Kidney (tissue), 14 donors: Measurements from ENCODE around the gene ADAMTS17. TPM values are rescaled to one million over a fixed set of nuclear protein-coding genes. Genes with fewer than 3 reads are reported as not detected.

Experiments
- DNase-seq, 5 donors: peaks; one replicate each; pipeline ENCODE4 v3.0.0-alpha.2; 2013 to 2020
- FAIRE-seq: peaks from 2 replicates; lab custom pipeline; 2012; peaks lifted over from hg19 to GRCh38; lab: Jason Lieb, UNC
- H3K27ac ChIP-seq, 2 donors: one replicate each; pipeline ENCODE4 v1.7.0; 2013; ENCODE audit warnings: low read depth in 2 of 2, low read length in 2 of 2, inconsistent platforms in 1 of 2
- H3K27me3 ChIP-seq: one replicate; pipeline ENCODE4 v1.7.1; 2013; ENCODE audit warnings: low read length, inconsistent platforms; ENCODE audit not compliant: control insufficient read depth, insufficient read depth
- H3K36me3 ChIP-seq, 3 donors: one replicate each; pipeline versions ENCODE4 v1.7.0 to v1.7.1; 2013; ENCODE audit warnings: low read length in 3 of 3, control low read depth in 1 of 3, inconsistent platforms in 1 of 3; ENCODE audit not compliant: insufficient read depth in 3 of 3, control insufficient read depth in 2 of 3
- H3K4me1 ChIP-seq, 3 donors: one replicate each; pipeline versions ENCODE4 v1.7.0 to v1.7.1; 2013; ENCODE audit warnings: low read length in 3 of 3, inconsistent platforms in 1 of 3, low read depth in 1 of 3; ENCODE audit not compliant: control insufficient read depth in 2 of 3, insufficient read depth in 2 of 3
- H3K4me3 ChIP-seq, 3 donors: one replicate each; pipeline versions ENCODE4 v1.7.0 to v1.8.1; 2013; ENCODE audit warnings: low read length in 3 of 3, control low read depth in 1 of 3, inconsistent platforms in 1 of 3
- H3K9ac ChIP-seq, 3 donors: one replicate each; pipeline versions ENCODE4 v1.7.0 to v1.7.1; 2013; ENCODE audit warnings: low read length in 3 of 3, control low read depth in 1 of 3, inconsistent platforms in 1 of 3
- H3K9me3 ChIP-seq, 3 donors: one replicate each; pipeline versions ENCODE4 v1.7.0 to v1.7.1; 2013; ENCODE audit warnings: low read length in 3 of 3, control low read depth in 1 of 3, inconsistent platforms in 1 of 3; ENCODE audit not compliant: control insufficient read depth in 2 of 3, insufficient read depth in 1 of 3
- intact Hi-C: fragments of 100-400 bp; cut with DNase I; formaldehyde crosslinking; loops from one replicate; pipeline ENCODE4 v1.11.1; 2022
- polyA plus RNA-seq: library from polyadenylated mRNA; stranded (reverse); fragments of 350-450 nt; fragmentation: Illumina TruSeq; extraction: RNeasy Lipid Tissue Mini Kit (QIAGEN cat#74804); gene quantifications from one replicate; pipeline ENCODE4 v1.2.3, GENCODE V29; 2014; ENCODE audit warnings: low read depth, low replicate concordance; ENCODE audit not compliant: insufficient read depth
- total RNA-seq: library from RNA; stranded (reverse); fragmentation: NEBNext Ultra II Directional; extraction: Animal tissue kit (Norgen Biotek cat#: 25700); gene quantifications from one replicate; pipeline ENCODE4 v1.2.1, GENCODE V29; 2021
- TF ChIP-seq, protein P1 (sequence below): IDR thresholded peaks from 3 replicates; pipeline ENCODE4 v1.5.1; 2012; ENCODE audit warnings: mild to moderate bottlenecking, moderate library complexity, borderline replicate concordance; ENCODE audit not compliant: insufficient read depth; ENCODE audit errors: extremely low read depth
- donor health status: control.
- donor health status: control.
- donor health status: control.
- donor health status: control.
- donor health status: control.
- donor health status: DM: yes; HTN: yes; CAD: no.
- donor health status: Normal renal cell carcinoma (clear cell type).

ADAMTS17 gene
- total and polyA plus RNA-seq, 2 donors from 2014 or later: 1.7 to 2.2 TPM

DNA sequence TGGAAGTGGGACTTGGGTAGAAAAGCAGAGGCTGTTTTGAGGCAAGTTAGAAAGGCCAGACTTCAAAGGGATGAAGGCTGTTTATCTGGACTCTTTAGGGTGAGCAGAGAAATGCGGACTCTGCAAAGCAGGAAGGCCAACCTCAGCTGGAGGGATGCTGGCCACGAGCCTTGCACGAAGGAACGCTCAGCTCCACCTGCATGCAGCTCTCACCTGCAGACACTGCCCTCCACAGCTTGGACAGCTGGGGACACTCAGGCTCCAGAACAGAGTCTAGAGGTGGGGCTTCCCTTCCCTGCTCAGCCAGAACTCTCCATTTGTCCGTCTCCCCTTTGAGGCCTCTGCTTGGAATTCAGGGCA lies 229.7 kb downstream of the ADAMTS17 start:
- Histone ChIP-seq H3K9me3 (no peaks in the 10 kb centered on the region), H3K27ac (peak overlapping the region in 1 of 2 donors; percentile 71), H3K9ac (no peak overlapping the region), H3K36me3 (no peaks in the 10 kb centered on the region), H3K4me1 (peaks cover 0 to 19% (median 5%) of the 10 kb centered on the region in 3 donors), H3K27me3 (no peaks in the 10 kb centered on the region), H3K4me3 (no peak overlapping the region)
- DNase-seq (no peak), FAIRE-seq (no peak)
- TF ChIP-seq, protein P1, sequence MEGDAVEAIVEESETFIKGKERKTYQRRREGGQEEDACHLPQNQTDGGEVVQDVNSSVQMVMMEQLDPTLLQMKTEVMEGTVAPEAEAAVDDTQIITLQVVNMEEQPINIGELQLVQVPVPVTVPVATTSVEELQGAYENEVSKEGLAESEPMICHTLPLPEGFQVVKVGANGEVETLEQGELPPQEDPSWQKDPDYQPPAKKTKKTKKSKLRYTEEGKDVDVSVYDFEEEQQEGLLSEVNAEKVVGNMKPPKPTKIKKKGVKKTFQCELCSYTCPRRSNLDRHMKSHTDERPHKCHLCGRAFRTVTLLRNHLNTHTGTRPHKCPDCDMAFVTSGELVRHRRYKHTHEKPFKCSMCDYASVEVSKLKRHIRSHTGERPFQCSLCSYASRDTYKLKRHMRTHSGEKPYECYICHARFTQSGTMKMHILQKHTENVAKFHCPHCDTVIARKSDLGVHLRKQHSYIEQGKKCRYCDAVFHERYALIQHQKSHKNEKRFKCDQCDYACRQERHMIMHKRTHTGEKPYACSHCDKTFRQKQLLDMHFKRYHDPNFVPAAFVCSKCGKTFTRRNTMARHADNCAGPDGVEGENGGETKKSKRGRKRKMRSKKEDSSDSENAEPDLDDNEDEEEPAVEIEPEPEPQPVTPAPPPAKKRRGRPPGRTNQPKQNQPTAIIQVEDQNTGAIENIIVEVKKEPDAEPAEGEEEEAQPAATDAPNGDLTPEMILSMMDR: no peak
- intact Hi-C loops: no loop called here

DNA sequence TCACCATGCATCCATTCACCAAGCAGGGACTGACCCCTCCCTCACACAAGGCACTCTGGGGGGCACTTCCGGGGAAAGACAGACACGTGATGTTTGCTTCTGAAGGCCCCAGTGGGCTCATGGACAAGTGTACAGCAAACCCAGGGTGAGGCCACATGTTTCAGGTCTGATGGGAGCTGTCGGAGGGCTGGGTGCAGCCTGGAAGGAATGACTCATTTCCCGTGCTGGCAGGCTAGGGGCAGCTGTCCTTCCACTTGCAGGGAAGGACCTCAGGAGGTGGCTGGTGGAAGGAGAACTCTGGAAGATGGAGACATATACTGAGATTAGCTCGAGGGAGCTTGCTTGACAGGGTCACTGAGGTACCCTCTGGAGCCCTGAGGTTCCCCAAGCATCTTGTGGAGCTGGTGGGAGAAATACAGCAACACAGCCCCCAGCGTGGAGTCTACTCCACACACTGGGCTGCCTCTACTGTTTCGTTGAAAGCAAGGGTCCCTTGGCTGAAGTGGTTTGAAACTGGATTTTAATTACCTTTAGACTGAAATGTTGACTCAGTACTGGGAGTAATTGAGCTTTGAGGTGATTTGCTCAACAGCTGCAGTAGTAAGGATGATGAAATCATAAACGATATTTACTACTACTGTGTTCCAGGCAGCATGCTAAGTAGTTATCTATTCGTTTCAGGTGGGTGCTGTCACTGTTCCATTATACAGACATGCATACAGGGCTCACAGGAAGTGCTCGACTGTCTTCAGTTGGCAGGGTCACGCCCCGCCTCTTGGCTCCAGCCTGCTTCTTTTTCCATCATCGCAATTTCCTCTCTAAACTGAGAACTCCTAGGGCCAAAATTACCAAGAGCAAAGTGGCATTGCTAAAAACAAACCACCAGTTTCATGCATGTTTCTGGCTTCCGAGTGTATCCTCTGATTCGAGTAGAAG lies 230.4 kb downstream of the ADAMTS17 start:
- TF ChIP-seq, protein P1: no peak
- Histone ChIP-seq H3K9ac (no peak overlapping the region), H3K27me3 (no peaks in the 10 kb centered on the region), H3K4me1 (peaks cover 0 to 19% (median 5%) of the 10 kb centered on the region in 3 donors), H3K4me3 (no peak overlapping the region), H3K27ac (peak overlapping the region; percentile 33 to 71), H3K9me3 (no peaks in the 10 kb centered on the region), H3K36me3 (no peaks in the 10 kb centered on the region)
- DNase-seq (no peak), FAIRE-seq (no peak)
- intact Hi-C loops: no loop called here

DNA sequence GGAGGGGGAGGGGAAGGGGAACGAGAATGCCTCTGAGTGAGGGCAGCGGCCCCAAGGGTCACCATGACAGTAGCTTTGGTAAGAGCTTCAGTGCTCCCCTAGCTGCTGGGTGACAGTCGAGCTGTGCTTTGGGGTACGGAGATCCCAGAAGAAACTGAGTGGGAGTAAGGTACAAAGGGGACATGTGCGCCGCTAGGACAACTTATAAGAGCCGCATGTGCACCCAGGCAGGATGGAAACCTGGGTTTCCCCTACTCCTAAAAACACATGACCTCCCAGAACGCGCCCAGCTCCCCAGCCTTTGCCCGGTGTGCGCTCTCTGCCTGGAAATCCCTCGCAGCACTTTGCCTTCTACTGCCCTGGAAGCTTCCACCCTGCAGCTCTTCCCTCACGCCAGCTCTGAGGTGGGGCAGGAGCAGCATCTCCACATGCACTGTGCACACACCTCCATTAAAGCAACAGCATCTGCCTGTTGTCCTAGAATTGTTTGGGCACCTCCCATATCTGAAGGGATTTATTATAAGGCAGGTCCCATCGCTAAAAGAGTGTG lies 232.2 kb downstream of the ADAMTS17 start:
- Histone ChIP-seq H3K27me3 (no peaks in the 10 kb centered on the region), H3K36me3 (no peaks in the 10 kb centered on the region), H3K9me3 (no peaks in the 10 kb centered on the region), H3K4me1 (peaks cover 0 to 19% (median under 1%) of the 10 kb centered on the region in 3 donors), H3K9ac (no peak overlapping the region), H3K27ac (no peak overlapping the region), H3K4me3 (no peak overlapping the region)
- DNase-seq (no peak), FAIRE-seq (no peak)
- TF ChIP-seq, protein P1: no peak
- intact Hi-C loops: no loop called here
